GM19372 (cell line): ENCODE results near the gene CGGBP1.
A peak's percentile ranks its signal among the peaks of the same experiment; 100 is the strongest.

Experiments used
- ATAC-seq: cut with Tn5 transposase; IDR thresholded peaks from one replicate; pipeline ENCODE4 v1.9.1; 2021; ENCODE audit warnings: mild to moderate bottlenecking, low read depth, moderate library complexity; ENCODE audit not compliant: unreplicated experiment

Gene CGGBP1

GRCh38 chr3:88058581-88059379 lies at the start of gene CGGBP1, which contains the start of gene ZNF654:
Gene CGGBP1 (minus strand): TSS chr3:88059005. CDS start chr3:88055976, 3,029 bp downstream.
Gene ZNF654 (plus strand): TSS chr3:88059255. CDS start chr3:88059320, 65 bp downstream.
- ATAC-seq, result peak; percentile 88

DNA sequence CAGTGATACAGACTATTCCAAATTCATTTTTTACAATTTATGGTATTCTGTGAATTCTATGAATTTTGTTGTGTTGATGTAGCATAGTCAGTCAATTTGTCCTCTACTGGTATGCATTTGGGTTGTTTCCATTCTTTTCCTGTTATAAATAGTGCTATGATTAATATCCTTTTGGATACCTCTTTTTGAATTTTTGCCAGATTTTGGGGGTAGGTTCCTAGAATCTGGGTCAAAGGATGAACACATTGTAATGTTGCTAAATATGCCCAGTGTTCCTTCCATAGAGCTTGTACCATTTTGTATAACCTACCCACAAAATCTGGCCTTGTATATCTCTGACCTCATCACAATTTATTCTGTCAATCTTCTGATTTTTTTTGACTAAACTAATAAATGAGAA lies 46.5 kb upstream of the CGGBP1 start:
- no peak for ATAC-seq

DNA sequence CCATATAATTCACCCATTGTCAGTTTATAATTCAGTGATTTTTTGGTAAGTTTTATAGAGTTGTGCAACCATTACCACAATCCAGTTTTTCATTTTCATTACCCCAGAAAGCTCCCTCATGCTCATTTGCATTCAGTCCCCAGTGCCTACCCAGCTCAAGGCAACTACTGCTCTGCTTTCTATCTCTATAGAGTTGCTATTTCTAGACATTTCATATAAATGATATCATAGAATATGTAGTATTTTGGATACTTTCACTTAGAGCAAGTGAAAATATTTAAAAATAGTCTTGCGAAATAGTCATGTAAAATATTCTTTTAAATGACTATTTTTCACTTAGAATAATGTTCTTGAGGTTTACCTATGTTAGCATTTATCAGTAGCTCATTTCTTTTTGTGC lies 42.3 kb upstream of the CGGBP1 start:
- peak; percentile 78 for ATAC-seq

- ATAC-seq, result no peak
Observed at GRCh38 chr3:88093266-88093665, 34.5 kb upstream of the CGGBP1 start.

- ATAC-seq, result no peak
Observed at GRCh38 chr3:88092270-88092669, 33.5 kb upstream of the CGGBP1 start.

- ATAC-seq, result no peak
Observed at GRCh38 chr3:88090681-88091080, 31.9 kb upstream of the CGGBP1 start.

- ATAC-seq, result no peak
Observed at GRCh38 chr3:88084097-88084501, 25.3 kb upstream of the CGGBP1 start.

DNA sequence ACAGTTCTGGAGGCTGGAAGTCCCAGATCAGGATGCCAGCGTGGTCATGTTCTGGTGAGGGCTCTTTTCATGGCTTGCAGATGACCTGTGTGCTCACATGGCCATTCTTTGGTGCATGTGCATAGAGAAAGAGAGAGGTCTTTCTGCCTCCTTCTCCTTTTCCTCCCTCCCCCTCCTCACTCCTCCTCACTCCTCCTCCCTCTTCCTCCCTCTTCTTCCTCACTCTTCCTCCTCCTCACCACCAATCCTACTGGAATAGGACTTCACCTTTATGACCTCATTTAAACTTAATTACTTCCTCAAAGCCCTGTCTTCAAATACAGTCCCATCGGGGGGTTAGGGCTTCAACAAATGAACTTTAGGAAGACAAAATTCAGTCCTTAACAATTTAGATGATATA lies 24.0 kb upstream of the CGGBP1 start:
- ATAC-seq, result no peak

- no peak for ATAC-seq
Observed at GRCh38 chr3:88078932-88079331, 20.1 kb upstream of the CGGBP1 start.

GRCh38 chr3:88076712-88077111 lies 17.9 kb upstream of the CGGBP1 start:
- ATAC-seq, result no peak

DNA sequence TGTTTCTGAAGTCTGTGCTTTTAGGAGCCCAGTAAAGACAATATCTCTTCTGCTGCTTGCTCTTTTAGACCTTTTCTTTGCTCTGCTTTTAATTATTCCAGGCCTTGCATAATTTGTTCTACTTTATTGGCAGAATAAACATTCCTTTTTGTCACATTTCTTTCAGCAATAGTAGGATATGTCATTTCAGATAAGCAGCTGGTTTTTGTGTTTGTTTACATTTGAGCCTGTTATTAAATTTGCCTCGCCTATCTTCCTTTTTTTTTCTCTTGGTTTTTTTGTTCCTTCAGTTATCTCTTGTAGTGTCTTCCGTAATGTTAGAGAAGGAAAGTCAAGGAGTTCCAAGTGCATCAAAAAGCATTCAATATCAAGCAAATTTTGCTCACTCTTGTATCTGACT lies 16.7 kb upstream of the CGGBP1 start:
- no peak for ATAC-seq

- no peak for ATAC-seq
Observed at GRCh38 chr3:88075072-88075471, 16.3 kb upstream of the CGGBP1 start.

GRCh38 chr3:88061746-88062145 lies 2.9 kb upstream of the CGGBP1 start:
- no peak for ATAC-seq

DNA sequence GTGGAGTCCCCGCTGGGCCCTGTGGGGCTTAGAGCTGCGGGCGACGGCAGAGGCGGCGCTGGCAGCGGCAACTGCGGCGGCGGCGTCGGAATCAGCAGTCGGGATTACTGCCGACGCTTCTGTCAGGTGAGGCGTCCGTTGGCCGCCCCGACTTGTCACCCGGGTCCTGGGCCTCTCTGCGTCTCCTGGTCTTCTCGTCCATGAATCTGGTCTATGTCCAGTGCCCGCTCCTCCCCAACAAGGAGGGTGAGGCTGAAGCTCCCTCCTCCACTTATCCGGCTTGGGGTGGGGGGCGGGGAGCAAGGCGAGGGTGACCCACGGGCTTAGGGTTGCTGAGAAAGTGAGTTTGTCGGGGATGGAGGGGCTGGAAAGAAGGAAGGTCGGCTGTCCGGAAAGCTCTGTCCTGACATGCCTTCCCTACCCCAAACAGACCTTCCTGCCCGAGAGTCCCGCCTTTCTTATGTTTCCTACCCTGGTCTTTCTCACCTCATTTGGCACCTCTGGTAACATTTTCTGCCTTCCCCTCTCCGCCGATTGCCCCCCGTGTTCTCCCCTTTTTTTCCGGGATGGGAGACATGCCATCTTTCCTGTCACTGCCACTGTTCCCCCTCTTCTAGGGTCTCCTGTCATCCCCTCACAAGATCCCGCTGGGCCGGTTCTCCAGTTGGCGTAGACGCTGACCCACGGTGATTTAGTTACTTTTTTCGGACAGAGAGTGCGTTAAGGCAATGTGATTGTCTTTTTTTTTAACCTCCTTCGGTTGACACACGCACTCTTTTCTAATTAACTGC lies 770 bp upstream of the CGGBP1 start:
- ATAC-seq, result peak; percentile 9

- peak; percentile 18 for ATAC-seq
Observed at GRCh38 chr3:88058306-88058580, 562 bp downstream of the CGGBP1 start.

GRCh38 chr3:88057630-88058305 lies 1.0 kb downstream of the CGGBP1 start:
- ATAC-seq, result no peak

DNA sequence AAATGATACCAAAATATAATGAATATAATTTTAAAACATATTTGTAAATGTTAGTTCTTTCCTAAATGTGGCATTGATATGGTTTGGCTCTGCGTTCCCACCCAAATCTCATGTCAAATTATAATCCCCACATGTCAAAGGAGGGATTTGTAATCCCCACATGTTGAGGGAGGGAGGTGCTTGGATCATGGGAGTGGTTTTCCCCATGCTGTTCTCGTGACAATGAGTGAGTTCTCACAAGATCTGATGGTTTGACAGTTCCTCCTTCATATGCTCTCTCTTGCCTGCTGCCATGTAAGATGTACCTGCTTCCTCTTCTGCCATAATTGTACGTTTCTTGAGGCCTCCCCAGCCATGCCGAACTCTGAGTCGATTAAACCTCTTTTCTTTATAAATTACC lies 12.0 kb downstream of the CGGBP1 start:
- ATAC-seq, result no peak

DNA sequence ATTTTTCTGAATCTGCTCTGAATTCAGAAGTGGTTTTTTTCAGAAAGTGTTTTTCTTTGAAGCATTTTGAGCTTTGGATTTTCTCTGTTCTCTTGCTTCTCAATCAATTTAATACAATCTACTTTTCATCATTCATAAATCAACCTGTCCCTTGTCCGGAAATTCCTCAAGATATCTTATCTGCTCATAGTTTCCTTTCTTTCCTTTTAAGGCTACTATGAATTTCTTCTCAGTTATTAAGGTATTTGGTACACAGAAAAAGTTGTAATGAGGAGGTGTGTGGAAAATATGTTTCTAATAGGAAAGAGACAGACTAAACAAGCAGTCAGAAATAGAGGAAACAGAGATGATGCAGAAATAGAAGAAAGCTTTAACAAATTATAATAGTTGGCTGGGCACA lies 14.4 kb downstream of the CGGBP1 start:
- no peak for ATAC-seq

- no peak for ATAC-seq
Observed at GRCh38 chr3:88041005-88041404, 17.8 kb downstream of the CGGBP1 start.

DNA sequence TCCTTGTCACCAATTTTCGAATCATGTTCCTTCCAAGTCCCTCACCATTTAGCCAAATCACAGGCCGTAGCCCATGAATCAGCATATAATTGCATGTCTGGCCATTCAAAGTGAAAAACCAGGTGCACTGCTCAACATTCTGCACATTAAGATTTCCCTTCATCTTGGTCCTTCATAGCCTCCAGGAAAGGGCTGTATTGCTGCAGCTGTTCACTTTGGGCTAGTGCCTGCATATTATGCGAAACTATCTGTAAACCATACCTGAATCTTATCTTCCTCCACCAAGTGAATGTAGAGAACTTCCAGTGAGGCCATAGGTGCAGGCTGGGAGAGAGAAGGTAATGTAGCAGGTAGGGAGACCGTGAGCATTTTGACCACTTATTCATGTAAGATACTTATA lies 18.3 kb downstream of the CGGBP1 start:
- no peak for ATAC-seq

GRCh38 chr3:88038566-88038965 lies 20.2 kb downstream of the CGGBP1 start:
- ATAC-seq, result no peak
